Fibroblast of the aortic adventitia (primary cell): ENCODE data around the gene ZDHHC12. TPM values are rescaled to one million over a fixed set of nuclear protein-coding genes. Genes with fewer than 3 reads are reported as not detected.

Source experiments
- DNase-seq: peaks from one replicate; pipeline ENCODE4 v3.0.0-alpha.2; 2010; ENCODE audit warnings: low read depth
- H3K4me3 ChIP-seq: 2 replicates; pipeline ENCODE4 v1.5.1; 2011; ENCODE audit warnings: low read depth, mild to moderate bottlenecking, control low read depth, low read length, moderate library complexity
- CTCF ChIP-seq: IDR thresholded peaks from 2 replicates; pipeline ENCODE4 v1.5.1; 2011; ENCODE audit warnings: mild to moderate bottlenecking, low read length, control low read depth, inconsistent platforms; ENCODE audit not compliant: insufficient read depth
- total RNA-seq: library from RNA; depleted of rRNA; stranded (reverse); fragments of >200 nt; gene quantifications from 2 replicates; pipeline ENCODE4 v1.2.3, GENCODE V29; 2012; ENCODE audit warnings: low replicate concordance

ZDHHC12 gene
- total RNA-seq, 1 donor = 18.9 TPM

- no peak for TF ChIP-seq CTCF
- no peak overlapping the region for H3K4me3 ChIP-seq
- DNase-seq = no peak
Observed at GRCh38 chr9:128747241-128747640, 23.3 kb upstream of the ZDHHC12 start.

GRCh38 chr9:128743421-128743820, 19.5 kb upstream of the ZDHHC12 start:
- no peak for TF ChIP-seq CTCF
- no peak for DNase-seq
- no peak overlapping the region for H3K4me3 ChIP-seq

GRCh38 chr9:128742401-128742800, 18.5 kb upstream of the ZDHHC12 start:
- TF ChIP-seq CTCF = no peak
- no peak for DNase-seq
- no peak overlapping the region for H3K4me3 ChIP-seq

GRCh38 chr9:128735373-128735772, 11.4 kb upstream of the ZDHHC12 start:
- DNase-seq = no peak
- TF ChIP-seq CTCF = no peak
- no peak overlapping the region for H3K4me3 ChIP-seq

- DNase-seq = peak; percentile 74
Observed at GRCh38 chr9:128733256-128733655, 9.3 kb upstream of the ZDHHC12 start.

GRCh38 chr9:128732576-128732975, 8.6 kb upstream of the ZDHHC12 start:
- no peak overlapping the region for H3K4me3 ChIP-seq
- TF ChIP-seq CTCF = no peak
- DNase-seq = no peak

More at GRCh38 chr9:128733256-128733655, 9.3 kb upstream of the ZDHHC12 start:
- no peak overlapping the region for H3K4me3 ChIP-seq
- TF ChIP-seq CTCF = peak; percentile 77

GRCh38 chr9:128731691-128732090, 7.8 kb upstream of the ZDHHC12 start:
- DNase-seq = no peak
- H3K4me3 ChIP-seq = no peak overlapping the region
- no peak for TF ChIP-seq CTCF
